Stimulated activated CD8-positive, alpha-beta memory T cell treated with anti-CD3 and anti-CD28 coated beads, Interleukin-15, amount 100 ng/mL, for 1 hour (primary cell): ENCODE results near the gene XXYLT1.
A peak's percentile ranks its signal among the peaks of the same experiment; 100 is the strongest.

Experiments
- DNase-seq: peaks from one replicate; pipeline ENCODE4 v3.0.0-alpha.2; 2020; ENCODE audit warnings: low read depth

Gene XXYLT1

DNA sequence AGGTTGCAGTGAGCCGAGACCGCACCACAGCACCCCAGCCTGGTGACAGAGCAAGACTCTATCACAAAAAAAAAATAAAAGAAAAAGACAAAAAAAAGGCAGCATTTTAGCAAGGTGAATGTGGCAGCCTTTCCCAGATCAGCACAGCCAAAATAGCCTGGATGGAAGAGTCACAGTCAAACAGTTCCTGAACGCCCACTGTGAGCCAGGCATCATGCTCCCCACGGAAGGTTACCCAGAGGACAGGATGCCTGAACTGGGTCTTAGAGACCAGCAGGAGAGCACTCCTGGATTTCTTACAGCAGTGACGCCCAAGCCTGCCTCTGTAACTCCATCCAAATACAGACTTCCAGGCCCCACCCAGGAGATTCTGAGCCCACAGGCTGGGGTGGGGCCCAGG, 4.5 kb downstream of the XXYLT1 start:
- DNase-seq = no peak

DNA sequence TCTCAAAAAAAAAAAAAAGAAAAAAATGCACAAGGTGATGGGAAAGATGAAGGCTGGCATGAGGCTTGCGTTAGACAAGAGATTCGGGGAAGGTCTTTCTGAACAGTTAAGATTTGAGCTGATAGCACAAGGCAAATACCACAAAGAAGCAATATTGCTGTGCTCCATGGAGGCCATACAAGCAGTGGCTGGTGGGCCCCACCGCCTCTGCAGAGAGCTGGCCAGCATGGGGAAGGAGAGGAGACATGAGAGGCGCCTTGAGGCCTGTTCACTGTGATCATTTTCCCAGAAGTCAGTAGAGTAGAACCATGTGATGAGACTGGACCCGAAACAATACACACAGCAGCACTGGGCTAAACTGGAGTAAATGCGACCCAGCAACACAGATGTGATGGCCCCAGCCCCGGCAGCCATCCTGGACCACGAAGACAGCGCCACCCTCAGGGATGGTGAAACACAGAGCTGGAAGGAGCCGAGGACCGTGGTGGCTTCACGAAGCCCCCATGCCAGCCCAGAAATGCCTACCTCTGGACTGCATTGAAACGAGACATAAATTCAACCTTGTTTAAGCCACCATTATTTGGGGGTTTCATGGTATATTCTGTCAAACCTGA, 5.5 kb downstream of the XXYLT1 start:
- no peak for DNase-seq

DNA sequence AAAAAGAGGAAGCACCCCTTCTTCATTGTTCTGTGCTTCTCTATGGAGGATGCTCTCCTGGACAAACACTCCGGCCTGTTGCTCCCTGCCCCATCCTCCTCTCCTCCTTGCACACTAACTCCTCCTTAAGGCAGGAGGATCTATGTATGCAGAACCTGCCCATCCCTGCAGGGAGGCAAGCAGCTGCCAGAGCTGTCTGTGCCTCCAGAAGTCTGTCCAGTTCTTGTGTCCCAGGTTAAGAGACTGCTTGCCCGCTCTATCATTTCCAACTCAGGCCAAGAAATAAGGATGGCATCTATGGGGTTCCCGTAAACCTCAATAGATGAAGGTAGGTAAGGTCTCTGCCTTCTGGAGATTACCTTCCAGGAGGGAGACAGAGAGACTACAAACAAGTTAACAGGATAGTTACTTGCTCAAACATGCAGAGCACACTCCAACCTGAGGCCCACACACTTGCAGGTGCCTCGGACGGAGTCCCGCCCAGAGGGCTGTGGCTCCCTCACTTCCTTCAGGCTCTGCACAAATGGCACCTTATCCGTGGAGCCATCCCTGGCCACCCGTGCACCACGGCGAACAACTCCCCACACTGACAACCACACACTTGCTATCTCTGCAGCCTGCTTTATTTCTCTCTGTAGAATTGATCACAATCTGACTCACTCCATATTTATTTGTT, 6.9 kb downstream of the XXYLT1 start:
- DNase-seq = no peak

DNA sequence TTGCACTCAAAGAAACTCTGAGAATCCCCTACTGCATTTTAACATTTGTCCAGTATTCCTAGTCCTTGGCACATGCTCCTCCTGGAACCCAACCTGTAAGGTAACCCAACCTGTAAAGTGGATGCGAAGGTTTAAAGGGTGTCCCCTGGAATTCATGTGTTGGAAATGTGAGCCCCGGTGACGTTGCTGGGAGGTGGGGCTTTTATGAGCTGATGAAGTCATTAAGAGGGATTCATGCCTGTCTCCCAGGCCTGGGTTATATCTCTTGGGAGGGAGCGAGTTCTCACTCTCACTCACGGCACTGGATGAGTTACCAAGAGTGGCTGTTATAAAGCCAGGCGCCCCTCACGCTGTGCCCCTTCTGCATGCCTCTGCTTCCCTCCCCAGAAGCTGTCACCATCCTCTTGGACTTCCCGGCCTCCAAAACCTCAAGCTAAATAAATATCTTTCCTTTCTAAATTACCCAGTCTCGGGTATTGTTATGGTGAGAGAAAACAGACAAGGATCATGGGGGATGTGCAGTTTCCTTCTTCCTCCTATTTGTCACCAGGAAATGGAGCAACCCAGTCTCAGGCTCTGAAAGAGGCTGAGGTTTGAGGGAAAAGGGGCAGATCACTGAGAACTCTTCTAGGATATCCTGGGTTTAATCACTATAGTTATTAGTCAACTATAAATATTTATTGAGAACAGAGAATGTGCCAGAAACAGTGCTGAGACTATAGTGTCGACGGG, 7.6 kb downstream of the XXYLT1 start:
- no peak for DNase-seq

DNA sequence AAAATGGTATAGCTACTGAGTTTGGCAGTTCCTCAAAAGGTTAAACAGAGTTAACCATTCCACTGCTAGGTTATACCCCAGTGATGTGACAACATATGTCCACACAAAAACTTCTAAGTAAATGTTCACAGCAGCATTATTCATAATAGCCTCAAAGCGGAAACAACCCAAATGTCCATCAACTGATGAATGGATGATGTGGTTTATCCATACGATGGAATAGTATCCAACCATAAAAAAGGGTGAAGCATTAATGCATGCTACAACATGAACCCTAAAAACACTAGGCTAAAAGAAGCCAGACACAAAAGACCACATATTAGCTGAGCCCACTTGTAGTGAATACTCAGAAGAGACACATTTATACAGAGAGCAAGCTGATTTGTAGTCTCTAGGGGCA, 9.0 kb downstream of the XXYLT1 start:
- DNase-seq = no peak

DNA sequence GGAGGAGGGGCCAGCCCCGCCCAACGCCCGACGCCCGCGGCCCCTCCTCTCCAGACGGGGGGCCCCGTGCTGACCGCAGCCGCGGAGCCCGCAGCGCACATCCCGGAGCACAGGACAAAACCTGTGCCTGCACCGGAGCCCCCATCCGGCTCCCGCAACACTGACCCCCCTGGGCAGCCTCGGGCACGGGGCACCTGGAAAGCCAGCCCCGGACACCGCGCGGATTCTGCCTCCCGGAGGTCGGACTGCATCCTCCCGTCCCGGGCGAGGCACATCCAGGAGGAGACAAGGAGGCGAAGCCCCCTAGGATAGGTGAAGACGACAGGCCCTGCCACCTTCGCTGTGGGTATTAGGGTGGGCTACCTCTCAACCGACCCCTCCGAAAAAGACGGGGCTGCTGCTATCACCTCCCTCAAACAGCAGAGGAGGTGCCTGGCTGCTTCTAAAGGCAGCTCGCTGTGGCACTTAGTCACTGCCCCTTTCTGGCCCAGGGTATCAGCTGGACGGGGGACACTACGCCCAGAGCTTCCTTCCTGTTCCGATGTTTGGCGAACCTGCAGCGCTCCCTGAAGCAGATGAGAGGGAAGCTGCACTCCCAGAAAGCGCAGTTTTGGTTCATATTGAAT, 10.6 kb downstream of the XXYLT1 start:
- DNase-seq = no peak

DNA sequence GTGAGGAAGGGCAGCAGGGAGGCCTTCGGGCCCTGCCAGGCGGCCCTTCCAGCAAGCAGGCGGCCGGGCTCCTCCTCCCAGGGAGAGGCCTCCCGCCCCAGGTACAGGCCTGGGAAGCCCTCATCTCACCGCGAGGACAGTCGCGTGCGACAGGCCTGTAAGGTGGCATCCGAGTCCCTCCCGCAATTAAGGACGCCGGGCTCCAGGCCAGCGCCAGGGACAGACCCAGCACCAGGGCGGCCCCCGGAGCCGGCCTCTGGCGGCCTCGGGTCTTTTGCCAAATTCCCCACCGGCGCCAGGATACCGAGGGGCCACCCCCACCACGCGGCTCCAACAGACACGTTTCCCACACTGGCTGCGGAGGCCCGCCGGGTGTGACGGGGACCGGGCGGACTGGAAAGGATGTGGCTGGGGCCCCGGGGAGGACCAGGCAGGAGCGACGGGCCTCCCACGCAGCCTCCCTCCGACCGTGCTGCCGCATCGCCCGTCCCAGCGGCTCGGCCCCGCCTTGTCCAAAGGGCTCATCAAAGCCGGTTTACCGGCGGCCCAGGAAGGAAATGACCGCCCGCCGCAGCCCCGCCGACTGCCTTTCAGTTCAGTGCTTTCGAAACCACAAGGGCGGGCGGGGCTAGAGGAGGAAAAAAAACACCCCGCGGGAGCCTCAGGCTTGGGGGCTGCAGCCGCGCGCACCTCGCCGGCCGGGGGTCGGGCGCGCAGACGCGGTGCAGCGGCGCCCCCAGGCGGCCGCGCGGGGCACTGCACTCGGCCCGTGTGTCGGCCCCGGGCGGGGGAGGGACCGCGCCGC, 11.3 kb downstream of the XXYLT1 start:
- peak; percentile 72 for DNase-seq

DNA sequence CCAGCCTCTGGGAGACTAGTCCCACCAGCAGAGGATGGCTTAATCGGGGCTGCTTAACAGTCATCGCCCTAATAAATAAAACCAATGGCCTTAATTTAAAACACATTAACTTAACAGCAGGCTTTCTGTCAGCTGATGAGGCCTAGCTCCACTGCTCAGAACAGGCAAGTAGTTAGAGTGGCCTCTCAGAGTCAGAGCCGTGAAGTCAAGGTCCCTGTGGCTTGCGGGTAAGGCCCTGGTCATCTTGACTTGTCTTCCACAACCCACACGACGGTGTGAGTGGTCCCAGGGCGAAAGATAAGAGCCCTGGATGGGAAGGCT, 11.8 kb downstream of the XXYLT1 start:
- DNase-seq = no peak

DNA sequence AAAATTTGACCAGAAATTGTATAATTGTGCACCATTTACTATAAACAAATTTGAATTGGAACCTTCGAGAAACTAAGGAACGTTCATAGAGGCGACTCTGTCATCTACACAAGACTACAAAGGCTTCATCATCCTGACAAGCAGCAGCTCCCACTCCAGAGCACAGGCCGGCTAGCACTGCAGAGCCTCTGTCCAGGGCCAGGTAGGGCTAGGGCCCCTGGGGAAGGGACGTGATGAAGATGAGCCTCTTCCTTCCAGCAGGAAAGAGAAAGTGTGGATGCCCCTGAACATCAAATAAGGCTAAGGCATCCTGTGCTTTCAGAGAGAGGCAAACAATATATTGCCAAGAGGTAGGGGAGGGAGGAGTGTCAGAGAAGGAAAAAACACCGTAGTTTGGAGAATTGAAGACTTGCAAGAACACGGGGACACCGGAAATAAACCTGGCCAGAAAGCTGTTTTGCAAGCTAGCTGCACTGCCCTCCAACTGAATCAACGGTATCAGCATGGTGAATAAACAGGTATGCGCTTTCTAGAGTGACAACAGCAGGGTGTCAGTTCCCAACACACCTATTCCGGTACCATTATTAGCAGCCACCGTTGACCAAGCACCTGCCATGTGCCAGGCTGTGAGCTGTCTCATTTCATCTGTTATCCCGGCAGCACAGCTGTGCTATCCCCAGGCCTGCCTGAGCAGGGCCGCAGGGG, 12.4 kb downstream of the XXYLT1 start:
- no peak for DNase-seq

DNA sequence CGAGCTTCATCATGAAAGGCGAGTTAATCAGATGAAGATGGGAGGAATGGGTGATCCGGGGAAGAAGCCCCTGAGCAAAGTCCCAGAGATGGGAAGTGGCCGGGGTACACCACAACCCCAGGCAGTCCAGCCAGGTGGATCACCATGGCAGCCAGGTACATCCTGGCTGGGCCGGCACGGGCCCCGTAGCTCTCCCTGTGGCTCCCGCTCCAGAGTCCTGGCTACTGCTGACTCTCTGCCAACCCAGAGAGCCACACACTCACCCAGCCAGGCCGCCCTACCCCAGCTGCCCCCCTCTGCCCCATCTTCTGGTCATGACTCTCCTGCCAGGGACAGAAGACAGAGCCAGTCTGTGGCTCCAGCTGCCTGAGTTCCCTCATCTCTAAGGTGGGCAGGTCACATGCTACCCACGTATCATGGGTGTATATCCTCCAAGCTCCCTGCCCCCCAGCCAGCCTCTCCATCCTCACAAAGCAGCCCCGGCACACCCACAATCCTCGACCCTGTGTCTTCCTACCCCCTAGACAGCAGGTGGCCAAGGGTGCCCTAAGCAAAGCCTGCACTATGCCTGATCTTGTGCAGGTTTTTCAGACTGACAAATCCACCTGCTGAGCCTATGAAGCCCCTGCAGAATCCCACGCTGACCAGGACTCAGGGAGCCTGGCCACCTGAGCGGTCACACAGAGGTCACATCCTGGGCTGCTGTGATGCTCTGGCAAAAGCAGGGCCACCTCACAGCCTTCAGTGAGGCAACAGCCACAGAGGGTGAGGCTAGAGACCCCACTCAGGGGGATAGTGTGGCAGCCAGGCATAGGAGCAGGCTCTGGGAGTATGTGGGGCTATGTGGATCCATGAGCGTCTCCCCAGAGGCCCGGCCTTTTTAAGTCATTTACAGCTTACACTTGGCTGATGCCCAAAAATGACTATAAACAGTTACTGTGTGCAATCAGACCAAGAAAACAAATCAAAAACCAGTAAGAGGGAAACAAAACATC, 13.2 kb downstream of the XXYLT1 start:
- DNase-seq = no peak

DNA sequence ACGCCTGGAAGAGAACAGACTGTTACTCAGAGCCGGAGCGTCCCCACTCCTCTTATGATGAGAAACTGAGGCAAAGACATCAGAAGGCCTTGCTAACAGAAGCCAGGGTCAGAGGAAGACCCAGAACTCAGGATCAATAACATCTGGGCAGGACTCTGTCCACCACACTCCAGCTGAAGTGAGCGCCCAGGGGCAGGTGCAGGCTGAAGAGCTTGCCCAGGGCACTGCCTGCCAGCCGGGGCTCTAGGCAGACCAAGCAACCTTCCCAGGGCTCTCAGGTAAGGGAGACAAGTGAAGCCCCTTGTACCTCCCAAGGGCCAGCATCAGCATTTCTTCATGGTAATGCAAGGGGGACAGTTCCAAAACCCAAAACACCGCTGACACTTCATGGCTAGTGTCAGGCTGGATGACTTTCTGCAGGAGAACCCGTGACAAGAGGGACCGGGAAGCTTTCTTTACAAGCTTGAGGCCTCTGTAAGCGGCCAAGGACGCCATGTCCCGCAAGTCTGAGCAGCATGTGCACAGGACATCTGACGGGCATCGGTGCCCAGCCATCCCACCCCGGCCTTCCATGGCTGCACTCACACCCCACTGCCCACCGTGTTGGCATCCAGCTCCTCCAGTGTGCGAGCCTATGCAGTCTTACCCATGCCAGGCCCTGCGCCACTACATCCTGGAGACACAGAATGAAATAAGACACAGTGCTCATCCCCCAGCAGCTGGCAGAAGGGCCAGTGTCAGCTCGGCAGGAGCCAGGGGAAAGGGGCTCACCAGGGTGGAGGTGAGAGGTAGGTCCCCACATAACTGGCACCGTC, 14.1 kb downstream of the XXYLT1 start:
- no peak for DNase-seq

DNA sequence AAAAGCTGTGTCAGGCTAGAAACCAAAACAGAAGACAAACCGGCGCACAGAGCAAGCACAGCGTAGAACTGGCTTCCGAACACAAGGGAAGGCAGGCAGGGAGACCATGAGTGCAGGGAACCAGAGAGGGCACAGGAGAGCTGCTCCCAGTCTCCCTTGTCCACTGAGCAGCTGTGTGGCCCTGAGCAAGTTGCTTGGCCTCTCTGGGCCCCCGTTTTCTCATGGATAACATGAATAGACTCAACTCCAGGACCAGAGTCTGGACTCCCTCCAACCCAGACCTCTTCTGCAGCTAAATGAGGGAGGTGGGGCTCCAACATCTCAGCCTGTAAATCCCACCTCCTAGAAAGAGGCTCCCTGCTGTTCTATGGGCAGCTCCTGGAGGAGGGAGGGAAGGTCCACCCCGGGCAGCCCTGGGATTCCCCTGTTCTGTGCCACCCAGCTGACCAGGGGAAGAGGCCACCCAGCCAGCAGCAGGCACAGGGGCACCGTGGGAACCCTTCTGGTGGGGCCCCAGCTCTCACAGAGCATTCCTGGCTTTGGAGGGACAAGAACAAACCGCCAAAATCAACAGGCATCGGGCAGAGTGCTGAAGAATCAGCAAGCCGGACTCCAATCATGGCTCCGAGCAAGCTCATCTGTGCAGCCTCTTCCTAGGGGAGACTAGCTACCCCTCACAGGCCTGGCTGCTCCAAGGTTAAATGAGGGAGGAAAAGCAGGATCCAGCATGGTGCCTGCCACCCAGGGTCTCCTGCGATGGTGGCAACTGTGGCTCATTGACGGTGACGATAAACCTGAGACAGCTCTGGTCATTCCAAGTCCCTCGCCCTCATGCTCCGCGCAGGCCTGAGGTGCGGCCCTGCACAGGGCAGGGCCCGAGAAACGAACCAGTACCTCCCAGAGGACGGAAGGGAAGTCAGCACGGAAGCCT, 15.1 kb downstream of the XXYLT1 start:
- DNase-seq = no peak

DNA sequence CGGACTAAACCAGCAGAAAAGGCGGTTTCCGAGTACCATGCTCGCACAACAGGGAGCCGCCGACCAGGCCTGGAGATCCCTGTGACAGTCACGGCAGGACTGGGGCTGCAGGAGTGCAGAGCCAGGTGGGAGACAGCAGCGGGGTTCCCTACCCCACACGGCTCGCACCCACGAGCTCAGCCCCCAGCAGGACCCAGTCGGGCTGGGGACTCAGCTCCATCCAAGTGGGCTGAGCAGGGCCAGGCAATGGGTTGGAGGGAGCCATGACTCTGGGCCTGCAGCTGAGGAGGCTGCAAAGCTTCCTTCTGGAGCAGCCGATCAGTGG, 15.8 kb downstream of the XXYLT1 start:
- DNase-seq = no peak

DNA sequence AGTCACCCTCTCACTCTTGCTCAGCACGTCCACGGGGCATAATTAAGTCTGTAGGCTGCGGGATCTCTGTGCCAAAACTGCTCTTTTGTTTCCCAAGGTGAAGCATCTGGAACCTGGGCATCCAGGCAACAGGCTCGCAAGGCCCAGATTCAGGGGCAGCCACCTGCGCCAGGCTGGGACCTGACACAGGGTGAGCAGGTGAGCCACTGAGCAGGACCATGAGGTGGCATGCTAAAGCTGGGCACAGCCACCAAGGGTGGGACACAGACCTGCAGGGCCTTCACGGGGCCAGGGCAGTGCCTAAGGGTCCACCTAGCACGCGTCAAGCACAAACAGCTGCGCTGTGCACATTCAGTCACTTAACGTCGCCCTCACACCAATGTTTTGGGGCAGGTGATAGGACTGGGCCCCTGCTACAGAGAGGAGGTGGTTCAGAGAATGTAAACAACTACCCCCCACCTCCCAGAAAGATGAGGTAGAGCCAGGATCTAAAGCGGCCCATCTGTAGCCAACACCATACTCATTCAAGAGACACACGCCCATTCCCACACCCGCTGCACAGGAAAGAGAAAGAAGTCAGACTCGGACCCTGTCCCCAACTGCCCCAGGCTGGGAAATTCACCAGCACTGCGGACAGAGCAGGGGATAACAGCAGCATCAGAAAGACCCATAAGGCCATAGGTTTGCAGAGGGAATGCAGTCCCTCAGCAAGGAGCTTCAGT, 16.3 kb downstream of the XXYLT1 start:
- no peak for DNase-seq

DNA sequence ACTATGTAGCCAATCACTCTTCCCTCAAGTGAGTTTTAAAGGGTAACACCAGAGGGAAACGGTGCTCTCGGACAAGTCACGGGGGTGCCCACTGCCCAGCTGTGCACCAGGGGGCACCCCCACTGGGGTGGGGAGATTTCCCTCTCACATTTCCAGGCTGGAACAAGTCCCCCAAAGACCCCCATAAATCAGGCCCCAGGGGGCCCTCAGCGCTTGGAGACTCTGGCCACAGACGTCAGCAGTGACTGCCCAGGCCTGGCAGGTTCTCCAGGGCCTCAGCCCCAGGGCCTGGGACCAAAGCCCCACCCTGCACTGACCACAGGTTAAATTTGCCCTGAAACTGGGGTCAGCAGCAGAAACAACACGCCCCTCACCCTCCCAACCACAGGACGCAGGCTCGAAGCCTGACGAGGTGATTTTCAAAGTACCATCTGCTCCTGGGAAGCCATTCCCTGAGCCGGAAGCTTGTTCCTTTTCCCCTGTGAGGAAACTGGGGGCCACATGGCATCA, 17.0 kb downstream of the XXYLT1 start:
- no peak for DNase-seq

DNA sequence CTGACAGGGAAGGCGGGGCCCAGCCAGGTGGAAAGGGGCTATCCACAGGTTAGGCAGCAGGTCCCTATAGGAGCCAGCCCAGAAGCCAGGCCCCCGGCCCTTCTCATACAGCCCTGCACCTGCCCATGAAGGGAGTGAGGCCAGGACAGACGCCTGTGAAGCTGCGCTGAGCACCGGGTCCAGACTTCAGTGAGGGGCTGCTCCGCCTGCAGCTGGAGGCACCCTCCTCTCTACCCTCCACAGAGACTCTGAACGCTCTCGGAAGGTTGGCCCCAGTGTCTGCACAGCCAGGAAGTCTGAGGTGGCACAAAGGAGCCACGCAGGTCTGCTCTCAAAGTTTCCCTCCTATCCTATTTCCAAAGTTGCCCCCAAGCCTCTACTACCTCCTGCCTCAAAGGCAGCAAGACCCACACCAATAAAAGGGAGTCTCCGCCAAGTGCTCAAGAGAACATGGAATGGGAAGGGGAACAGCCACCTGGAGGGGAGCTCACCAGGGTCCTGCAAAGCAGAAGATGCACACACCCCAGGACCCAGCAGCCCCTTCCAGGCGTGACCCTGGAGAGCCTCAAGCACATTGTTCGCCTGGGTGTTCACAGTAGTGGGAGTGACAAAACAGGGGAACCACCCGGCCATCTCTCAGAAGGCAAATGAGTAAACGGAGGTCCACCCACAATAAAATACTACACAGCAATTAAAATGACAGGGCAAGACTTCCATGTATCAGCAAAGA, 19.5 kb downstream of the XXYLT1 start:
- no peak for DNase-seq
